Hematopoietic multipotent progenitor cell treated with erythropoietin and hydrocortisone succinate and interleukin-3 and kit ligand, for 17 days (in vitro differentiated cells): ENCODE results near the gene FXYD2.

Experiments
- DNase-seq: peaks from one replicate; pipeline ENCODE4 v3.0.0-alpha.2; 2015; ENCODE audit warnings: low spot score

The FXYD2 gene

GRCh38 chr11:117857734-117858414 is 33.3 kb upstream of the FXYD2 start:
- DNase-seq, result no peak

DNA sequence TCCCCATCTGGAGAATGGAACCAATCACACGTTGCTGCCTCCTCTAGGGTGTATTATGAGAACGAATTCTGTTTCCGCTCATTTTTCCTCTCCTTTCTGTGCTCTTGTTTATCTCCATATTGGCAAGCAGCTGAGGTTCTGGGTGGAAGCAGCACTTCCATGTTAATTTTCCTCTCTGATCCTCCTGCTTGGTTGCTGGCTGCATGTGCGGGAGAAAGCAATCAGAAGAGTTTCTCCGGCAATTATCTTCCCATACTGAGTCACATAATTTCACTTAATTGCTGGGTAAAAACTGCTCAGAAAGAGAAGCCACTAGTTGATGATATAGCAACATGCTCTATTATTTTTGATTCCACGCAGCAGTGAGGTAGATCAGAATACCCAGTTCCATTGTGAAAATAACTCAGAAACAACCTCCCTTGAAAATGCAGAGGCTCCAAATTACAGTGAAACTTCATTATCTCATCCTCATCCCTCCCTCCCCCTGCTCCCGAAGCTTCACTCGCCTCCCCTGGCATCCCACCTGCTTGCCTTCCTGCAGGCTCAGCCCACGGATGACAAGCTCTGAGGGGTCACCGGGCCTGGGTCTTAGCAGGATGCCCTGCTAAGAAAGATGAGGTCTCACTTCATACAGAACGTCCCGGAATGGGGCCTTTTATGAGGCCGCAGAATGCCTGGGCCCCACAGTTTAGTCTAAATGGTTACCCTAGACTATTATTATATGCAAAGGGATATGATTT is 31.5 kb upstream of the FXYD2 start:
- no peak for DNase-seq

DNA sequence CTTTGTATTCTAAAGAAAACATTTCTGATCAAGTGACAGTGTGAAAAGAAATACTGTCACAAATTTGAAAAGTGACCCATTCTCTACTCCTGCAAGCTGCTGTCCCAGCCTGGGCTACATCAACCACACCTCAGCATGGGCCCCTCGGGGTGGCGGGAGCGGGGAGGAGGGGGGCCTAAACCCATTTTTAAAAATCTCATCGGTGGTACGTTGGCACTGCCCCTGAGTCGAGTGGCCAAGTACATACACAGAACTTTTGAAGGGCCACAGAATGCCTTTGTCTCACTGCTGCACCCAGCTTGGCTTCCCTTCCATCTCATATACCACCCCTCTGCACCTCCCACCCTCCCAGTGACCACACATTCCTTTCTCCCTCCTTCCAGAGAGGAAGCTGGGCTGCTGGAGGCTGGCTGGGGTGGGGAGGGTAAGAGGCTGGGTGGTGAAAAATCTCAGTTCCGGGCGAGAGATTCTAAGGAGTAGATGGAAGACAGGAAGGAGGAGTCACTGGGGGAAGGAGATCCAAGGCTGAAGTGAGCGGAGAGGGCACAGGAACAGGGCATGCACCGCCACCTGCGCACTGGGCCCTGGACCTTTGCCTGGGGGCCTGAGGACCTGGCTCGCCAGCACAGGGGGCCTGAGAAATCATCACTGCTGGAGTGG is 30.8 kb upstream of the FXYD2 start:
- no peak for DNase-seq

- DNase-seq, result no peak
These were observed 27.8 kb upstream of the FXYD2 start for GRCh38 chr11:117852309-117852708.

GRCh38 chr11:117851852-117852251 is 27.3 kb upstream of the FXYD2 start:
- DNase-seq, result no peak

DNA sequence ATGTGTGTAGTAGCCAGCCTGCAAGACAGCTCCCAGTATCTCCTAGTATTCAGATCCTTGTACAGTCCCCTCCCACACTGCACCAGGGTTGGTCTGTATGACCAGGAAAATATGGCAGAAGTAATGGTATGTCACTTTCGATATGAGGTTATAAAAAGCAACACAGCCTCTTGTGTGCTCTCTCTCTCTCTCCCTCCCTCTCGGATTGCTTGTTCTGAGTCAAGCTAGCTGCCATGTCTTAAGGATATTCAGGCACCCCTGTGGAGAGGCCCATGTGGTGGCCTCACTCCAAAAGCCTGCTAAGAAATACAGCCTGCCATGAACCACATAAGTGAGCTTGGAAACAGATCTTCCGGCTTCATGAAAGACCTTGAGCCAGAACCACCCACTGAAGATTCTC is 26.6 kb upstream of the FXYD2 start:
- no peak for DNase-seq

DNA sequence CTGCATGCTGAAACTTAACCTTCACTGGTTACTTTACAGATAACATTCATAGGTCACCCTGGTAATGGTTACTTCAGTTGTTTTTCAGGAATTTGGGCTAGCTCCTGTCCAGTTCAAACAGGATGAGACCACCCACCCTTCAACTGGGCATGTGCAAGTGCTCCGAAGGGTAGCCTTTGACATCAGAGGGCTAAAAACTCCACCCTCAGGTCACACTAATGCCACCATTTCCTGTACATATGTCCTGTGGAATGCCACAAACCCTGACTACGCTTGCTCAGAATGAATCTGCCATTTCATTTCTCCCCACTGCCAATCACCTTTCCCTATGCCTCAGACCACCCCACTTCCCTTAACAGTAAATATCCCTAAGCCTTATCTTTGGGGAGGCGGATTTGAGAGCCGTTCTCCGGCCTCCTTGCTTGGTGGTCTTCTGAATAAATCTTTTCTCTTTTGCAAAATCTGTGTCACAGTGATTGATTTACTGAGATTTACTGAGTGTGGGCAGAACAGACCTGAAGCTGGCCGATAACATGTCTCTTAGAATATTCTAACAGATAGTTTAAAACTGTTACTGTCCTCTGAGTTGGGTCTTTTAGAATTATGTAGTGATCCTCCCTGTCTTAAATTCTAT is 25.4 kb upstream of the FXYD2 start:
- DNase-seq, result no peak

GRCh38 chr11:117843666-117844484 is 19.3 kb upstream of the FXYD2 start:
- DNase-seq, result peak; percentile 74

- no peak for DNase-seq
These were observed 17.8 kb upstream of the FXYD2 start for GRCh38 chr11:117842131-117842941.

DNA sequence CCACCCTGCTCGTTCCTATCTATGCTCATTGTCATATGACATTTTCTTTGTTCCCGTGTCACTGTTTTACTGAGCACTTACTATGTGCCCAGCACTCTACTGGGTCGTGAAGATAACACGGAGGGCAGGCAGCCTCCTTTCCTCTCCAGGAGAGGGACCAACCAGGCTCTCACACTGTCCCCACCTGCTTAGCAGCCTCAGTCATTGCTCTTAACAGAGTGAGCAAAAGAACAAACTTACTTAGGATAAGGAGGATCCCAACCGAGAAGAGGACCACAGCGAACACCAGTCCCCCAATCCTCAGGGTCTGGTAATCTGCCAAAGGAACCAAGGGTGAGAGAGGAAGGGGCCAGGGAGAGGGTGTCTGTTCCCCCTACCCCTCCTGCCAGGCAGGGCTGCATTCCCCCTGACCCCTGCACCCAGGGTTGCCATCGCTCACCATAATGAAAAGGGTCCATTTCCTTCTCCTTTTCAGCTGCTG is 17.0 kb upstream of the FXYD2 start:
- DNase-seq, result no peak

GRCh38 chr11:117840881-117841550 is 16.5 kb upstream of the FXYD2 start:
- DNase-seq, result no peak

DNA sequence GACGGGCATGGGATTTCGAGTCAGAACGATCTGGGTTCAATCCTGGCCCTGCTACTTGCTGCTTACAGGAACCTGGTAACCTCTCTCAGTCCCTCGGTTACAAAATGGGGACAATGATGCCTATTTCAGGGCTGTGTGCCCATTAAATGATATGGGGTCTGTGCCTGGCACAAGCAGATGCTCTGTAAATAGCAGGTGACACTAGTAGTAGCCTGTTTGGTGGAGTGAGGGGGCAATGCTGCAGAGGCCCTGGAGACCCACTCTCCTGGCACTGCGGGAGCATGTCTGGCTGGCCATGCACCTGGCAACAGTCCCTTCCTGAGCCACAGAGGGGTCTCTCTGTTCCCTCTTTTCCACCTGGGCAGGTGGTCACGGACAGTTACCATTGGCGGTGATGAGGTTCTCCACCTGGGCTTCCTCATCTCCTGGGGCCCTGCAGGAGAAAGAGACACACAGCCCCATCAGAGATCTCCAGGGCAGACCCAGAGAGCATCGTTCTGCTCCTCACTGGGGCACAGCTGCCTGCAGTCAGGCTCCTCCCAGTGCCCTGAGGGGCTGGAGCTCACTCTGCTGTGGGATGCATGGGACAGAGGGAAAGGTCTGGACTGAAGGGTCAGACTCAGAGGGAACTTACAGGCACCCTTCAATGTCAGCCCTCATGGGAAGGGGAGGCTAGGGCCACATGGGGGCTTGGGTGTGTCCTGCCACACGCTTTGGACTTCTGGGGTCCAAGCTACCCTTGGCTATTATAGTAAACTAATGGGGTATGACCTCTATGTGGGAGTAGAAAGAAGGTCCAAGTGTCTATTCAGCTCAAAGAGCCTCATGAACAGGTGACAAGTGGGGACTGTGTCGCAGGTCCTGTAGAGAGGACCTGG is 15.6 kb upstream of the FXYD2 start:
- DNase-seq, result no peak

DNA sequence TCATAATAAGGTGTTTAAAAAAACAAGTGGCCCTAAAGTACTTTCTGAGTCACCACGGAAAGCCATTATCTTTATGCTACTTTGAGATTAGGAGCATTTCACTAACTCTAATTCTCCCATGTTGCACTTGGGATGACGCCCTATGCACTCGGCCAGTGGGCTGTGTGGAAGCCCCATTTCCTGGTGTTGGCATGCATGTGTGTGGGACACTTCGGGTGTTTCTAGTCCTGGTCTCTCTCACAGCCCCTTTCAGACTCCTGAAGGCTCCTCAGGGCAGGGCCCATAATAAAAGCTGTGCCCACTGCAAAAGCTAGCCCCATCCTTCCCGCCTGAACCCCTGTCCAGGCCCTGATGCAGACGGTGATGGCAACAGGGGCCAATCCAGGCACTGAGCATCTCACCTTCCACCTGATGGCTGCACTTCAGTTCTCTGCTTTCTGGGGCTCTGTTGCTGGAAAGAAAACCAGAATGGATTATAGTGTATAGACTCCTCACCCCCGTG is 14.9 kb upstream of the FXYD2 start:
- DNase-seq, result no peak

DNA sequence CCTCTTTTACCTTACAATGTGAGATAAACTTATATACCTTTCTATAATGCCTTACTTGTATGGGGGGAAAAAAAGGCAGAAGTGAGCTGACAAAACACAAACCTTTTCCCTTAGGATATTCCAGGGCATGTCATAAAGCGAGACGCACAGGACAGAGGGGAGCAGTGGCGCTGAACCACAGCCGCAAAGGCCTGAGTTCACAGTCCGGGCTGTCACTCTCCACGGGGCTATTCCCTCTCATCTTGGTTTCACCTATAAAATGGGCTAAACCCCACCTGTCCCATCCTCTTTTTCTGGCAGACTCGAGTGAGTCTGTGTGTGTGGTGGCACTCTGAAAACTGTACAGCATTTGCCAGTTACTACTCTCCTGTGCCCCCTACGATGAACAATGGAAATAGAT is 14.4 kb upstream of the FXYD2 start:
- DNase-seq, result no peak

GRCh38 chr11:117837791-117838190 is 13.2 kb upstream of the FXYD2 start:
- DNase-seq, result no peak

- DNase-seq, result no peak
These were observed 12.7 kb upstream of the FXYD2 start for GRCh38 chr11:117837070-117837776.

DNA sequence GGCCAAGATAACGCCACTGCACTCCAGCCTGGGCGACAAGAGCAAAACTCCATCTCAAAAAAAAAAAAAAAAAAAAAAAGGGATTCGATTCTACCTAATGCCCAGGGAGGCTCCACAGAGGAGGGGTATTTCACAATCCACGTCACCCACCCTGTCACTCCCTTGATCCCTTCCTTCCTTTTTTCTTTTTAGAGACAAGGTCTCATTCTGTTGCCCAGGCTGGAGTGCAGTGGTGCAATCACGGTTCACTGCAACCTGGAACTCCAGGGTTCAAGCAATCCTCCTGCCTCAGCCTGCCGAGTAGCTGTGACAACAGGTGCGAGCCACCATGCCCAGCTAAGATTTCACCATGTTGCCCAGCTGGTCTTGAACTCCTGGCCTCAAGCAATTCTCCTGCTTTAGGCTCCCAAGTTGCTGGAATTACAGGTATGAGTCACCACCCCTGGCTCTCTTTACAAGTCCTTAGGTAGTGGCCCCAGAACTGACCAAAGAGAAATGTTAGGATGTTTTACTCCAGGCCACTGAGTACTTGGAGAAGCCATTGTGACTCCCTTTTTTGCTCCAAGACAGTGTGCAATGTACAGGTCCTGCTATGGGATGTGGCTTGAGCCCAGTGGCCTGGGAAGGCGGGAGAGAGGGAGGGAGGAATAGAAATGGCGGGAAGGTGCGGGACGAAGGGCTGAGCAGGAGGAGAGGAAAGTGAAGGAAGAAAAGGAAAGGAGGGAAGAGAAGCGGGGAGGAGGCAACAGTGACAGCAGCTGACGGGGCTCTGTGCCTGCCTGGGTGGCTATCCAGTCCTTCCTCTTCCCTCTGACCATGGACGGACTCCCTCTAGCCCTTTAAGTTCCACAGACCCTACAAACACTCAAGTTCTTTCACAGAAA is 11.8 kb upstream of the FXYD2 start:
- DNase-seq, result no peak
